Stimulated activated CD4-positive, alpha-beta T cell treated with anti-CD3 and anti-CD28 coated beads, Interleukin-2, amount 100 ng/mL, for 48 hours (primary cell): ENCODE data around the gene SLC3A2.

Experiments
- DNase-seq, 2 donors: peaks; one replicate each; pipeline ENCODE4 v3.0.0-alpha.2; 2020

SLC3A2 gene

DNA sequence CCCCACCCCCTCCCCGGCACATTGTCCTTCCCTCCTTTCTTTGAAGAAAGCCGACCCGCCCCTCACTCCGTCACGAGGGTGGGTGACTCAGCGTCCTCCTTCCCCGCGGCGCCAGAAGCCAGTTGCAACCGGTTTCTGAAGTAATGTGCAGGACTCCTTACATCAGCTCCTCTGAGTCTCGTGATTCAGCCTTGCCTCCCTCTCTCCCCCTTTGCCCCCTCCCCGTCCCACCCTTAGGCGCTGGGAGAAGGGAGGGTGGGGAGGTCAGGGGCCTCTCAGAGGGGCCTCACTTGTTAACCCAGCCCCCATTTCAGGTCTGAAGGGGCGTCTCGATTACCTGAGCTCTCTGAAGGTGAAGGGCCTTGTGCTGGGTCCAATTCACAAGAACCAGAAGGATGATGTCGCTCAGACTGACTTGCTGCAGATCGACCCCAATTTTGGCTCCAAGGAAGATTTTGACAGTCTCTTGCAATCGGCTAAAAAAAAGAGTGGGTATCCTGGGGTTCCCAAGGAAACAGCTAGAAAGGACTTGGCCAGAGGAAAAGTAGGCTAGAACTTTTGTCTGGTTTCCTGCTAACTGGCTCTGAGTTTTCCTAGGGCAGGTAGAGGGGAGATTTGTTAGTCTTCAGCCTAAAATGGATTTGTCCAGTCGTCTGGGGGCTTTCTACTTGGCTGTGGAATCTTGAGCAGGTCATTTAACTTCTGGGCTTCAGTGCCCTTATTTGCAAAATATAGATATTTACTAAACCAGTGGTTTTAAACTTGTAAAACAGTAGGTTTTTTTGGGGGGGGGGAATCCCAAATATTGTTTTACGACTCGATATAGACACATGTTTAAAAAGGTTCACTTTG is 1.1 kb downstream of the SLC3A2 start:
- peak; percentile 89 to 91 for DNase-seq

DNA sequence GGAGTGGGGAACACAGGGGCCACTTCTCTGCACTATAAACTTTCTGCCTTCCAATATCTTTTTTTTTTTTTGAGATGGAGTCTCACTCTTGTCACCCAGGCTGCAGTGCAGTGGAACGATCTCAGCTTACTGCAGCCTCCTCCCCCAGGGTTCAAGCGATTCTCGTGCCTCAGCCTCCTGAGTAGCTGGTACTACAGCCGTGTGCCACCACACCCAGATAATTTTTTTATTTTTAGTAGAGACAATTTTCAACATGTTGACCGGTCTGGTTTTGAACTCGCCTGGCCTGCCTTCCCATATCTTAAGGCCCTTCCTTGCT is 1.7 kb downstream of the SLC3A2 start:
- DNase-seq, result no peak

DNA sequence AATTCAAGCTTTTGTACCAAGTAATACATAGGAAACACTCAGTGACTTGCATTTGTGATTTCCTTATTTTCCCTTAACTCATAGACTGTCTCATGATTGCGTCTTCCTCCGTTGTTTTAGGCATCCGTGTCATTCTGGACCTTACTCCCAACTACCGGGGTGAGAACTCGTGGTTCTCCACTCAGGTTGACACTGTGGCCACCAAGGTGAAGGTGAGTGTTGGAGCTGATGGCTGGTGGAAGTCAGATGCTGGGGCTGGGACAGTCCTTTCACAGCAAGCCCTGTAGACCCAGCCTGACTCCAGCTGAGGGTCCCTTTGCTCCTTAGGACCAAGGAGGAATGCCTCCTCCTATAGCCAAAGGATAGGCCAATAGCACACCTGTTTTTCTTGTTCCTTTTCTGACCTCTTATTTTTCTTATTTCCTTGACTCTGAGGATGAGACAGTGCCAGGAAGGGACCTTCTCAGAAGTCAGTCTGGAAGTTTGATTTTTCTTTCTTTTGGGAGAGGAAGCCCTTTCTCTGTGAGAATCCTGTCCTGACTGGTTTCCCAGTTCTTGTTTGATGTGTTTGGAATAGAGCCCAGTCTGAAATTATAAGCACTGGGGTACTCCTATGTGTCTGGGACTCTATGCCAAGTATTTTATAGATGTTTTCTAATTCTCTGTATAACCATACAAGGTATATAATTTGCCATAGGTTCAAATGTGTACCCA is 2.2 kb downstream of the SLC3A2 start:
- no peak for DNase-seq

DNA sequence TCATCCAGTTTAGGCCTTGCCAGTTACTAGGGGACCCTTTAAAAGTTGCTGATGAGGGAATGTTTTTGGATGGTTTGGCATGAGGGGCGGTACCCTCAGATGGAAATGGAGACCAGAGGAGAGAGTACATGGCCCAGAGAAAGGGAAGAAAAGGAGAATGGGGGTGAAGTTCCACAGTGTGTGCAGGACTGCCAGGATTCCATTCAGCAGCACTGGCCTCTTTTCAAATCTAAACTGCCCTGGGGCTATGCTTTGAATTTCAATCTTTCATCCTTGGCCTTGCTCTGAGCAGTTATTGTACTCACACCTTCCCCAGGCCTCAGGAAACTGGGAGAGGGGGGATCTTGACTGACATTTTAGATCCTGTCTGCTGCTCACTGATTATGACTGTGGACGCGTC is 3.0 kb downstream of the SLC3A2 start:
- no peak for DNase-seq

DNA sequence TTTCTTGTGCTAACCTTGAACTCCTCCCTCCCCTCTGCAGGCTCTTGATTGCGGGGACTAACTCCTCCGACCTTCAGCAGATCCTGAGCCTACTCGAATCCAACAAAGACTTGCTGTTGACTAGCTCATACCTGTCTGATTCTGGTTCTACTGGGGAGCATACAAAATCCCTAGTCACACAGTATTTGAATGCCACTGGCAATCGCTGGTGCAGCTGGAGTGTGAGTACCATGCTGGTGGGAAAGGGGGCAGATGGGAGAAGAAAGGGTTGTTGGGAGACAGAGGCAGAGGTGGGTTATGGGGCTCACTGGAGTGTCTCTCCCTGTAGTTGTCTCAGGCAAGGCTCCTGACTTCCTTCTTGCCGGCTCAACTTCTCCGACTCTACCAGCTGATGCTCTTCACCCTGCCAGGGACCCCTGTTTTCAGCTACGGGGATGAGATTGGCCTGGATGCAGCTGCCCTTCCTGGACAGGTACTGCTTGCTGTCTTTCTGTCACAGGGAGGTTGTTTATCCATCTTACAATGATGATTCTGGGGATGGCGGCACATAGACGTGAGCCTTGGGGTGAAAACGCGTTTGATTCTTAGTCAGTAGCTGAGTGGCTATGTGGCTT is 4.5 kb downstream of the SLC3A2 start:
- DNase-seq, result no peak

DNA sequence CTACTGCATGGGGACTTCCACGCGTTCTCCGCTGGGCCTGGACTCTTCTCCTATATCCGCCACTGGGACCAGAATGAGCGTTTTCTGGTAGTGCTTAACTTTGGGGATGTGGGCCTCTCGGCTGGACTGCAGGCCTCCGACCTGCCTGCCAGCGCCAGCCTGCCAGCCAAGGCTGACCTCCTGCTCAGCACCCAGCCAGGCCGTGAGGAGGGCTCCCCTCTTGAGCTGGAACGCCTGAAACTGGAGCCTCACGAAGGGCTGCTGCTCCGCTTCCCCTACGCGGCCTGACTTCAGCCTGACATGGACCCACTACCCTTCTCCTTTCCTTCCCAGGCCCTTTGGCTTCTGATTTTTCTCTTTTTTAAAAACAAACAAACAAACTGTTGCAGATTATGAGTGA is 7.7 kb downstream of the SLC3A2 start:
- no peak for DNase-seq

DNA sequence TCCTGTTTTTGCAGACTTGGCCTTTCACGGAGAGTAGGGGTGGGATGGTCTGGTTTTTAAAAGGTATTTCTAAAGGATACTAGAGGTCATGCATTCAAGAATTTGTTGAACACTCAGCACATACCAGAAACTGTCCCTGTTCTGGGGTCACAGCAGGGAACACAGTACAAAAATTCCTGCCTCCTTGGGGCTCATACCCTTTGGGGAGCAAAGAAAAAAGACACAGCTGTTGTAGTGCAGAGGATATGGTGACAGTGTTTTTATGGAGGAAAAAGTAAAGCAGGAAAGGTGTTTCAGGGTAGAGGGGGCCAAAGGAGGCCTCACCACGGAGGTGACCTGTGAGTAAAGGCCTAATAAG is 8.4 kb downstream of the SLC3A2 start:
- DNase-seq, result no peak

DNA sequence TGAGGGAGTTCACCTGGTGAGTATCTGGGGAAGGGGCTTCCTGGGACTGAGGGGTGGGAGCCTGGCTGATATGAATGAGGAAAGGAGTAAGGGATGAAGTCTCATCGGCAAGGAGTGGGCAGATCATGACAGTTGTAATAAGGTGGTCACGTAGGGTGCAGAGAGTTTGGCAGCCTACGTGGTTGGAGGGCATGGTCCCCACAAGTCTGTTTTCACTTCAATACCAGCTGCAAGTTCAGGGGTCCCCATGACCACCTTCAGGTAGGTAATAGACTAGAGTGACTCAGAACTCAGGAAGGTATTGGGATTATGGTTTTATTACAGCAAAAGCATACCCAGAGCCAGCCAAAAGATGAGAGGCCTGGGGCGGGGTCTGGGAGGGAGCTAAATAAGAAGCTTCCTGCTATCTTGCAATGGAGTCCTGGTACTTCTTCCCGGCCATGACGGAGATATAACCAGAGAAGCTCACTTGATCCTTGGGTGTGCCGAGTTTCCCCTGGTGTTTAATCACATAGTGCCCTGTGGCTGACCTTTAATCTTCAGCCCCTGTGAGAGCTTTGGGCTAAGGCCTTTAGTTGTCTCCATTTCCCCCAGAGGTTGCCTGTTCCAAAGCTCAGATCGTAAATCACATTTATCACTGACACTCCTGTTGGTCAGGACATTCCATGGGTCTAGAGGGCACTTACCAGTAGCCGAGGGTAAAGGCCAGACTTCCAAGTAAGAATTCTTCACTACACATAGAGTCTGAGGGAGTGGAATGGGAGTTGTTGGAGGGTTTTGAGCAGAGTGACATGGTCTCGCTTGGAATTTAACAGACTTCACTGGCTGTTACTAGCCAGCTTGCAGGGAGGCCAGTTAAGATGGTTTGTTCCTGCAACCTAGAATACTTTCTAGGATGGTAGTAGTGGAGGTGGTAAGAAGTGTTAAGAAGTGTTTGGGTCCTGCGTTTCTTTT is 9.1 kb downstream of the SLC3A2 start:
- DNase-seq, result no peak

DNA sequence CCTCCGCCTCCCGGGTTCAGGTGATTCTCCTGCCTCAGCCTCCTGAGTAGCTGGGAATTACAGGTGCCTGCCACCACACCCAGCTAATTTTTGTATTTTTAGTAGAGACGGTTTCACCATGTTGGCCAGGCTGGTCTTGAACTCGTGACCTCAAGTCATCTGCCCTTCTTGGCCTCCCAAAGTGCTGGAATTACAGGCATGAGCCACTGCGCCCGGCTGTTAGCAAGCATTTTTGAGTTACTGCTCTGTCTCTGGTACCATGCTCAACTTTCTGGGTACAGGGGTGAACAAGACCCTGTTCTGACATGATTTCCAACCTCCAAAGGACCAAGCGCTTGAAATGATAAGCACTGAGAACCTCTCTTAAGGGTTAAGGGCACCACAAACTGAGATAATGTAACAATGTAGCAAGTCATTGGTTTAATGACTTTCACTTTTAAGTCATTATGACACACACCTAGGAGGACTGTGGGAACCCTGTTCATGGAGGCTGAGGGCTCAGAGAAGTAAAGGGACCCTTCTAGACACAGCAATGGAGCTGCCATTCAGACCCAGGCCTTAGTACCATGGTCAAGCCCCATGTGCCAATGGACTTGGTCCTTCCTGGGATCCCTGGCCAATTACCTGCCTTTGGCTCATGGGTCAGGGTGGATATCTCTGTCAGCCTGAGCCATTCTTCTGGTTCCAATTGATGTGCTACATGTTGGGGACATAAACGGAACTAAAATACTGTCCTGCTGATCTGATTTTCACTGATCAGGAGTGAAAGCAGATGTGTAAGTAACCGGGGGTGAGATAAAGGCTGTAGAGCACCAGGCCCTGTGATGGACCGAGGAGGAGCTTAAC is 11.6 kb downstream of the SLC3A2 start:
- no peak for DNase-seq

DNA sequence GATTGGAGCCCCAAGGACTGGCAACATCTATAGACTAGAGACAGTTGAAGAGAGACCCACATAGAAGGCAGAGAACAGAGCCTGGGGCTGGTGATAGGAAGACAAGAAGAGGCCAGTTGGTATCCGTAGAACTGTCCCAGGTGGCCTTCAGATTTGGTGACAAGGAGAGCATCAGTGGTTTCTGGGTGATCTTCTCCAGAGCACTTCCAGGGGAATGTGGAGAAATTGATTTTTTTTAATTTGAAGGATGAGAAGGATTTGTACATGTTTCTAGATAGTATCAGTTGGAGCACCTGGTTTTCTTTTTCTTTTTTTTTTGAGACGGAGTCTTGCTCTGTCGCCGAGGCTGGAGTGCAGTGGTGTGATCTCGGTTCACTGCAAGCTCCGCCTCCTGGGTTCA is 14.8 kb downstream of the SLC3A2 start:
- no peak for DNase-seq

DNA sequence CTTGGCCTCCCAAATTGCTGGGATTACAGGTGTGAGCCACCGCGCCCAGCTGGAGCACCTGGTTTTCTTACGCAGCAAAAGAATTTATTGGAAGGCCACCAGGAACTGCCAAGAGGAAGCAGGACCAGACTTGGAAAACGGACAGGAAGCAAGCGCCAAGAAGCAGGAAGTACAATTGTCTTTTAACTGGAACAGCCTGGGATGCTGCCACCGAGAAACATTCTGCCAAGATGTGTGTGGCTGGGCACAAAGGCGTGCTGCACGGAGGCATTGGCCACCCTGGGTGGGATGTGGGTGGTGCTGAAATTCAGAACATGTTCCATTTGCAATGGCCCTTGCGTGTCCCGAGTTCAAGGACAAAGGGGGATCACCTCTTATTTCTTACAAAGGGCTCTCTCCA is 15.4 kb downstream of the SLC3A2 start:
- DNase-seq, result no peak

DNA sequence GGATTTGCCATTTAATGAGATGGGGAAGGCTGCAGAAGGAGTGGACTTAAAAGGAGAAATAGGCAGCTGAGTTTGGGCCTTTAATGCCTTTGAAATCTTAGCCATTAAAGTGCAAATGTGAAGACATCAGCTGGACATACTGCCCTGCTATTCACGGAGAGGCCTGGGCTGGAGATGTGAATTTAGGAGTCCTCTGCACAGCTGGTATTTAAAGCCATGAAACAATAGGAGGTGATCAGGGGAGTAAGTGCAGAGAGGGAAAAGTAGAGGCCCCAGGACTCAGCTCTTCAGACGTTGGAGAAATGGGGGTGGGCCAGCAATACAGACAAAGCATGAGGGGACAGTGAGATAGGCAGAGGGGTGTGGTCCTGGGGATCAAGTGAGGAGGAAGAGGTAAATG is 16.6 kb downstream of the SLC3A2 start:
- DNase-seq, result no peak

DNA sequence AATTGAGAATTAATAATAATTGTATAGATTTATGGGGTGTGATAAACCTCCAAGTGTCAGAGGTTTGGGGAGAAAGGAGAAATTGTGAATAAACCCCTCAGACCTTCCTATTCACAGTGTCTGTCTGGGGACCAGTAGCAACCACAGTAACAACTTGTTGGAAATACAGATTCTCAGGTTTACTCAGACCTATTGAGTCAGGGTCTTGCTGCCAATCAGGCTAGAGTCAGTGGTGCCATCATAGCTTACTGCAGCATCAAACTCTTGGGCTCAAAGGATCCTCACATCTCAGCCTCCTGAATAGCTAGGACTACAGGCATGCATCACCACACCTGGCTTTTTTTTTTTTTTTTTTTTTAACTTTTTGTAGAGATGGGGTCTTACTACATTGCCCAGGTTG is 17.3 kb downstream of the SLC3A2 start:
- no peak for DNase-seq

DNA sequence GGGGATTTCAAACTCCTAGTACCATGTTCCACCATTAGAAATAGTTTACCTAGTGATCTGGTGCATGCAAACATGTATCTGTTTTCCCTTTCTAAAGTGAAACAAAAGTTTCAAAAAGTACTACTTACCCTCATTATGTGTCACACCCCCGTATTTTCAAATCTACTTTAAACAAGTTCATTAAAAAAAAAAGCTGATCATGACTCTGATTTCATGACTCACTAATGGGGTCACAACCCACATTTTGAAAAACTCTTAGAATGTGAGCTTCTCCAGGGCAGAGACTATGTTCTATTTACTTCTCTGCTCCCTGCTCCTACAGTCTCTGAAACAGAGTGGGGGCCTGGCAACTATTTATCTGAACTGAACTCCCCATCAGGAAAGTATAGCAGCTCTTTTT is 22.2 kb downstream of the SLC3A2 start:
- DNase-seq, result no peak

DNA sequence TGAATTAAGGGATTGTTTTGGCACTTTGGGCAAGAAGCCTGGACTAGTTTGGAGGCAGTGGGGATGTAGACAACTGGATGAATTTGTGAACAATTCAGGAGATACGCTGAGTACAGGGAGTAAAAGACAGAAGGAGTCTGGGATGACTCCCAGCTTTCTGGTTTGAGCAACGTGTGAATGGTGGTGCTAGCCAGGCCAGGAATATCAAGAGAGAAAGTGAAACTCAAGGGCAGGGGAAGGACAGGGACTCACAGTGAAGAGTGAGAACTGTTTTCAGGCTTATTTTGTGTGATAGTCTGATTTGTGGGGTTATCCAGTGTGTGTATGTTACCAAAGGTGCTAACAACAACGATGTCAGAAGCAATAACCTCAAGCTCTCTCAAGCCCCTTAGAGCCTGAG is 24.6 kb downstream of the SLC3A2 start:
- DNase-seq, result no peak

DNA sequence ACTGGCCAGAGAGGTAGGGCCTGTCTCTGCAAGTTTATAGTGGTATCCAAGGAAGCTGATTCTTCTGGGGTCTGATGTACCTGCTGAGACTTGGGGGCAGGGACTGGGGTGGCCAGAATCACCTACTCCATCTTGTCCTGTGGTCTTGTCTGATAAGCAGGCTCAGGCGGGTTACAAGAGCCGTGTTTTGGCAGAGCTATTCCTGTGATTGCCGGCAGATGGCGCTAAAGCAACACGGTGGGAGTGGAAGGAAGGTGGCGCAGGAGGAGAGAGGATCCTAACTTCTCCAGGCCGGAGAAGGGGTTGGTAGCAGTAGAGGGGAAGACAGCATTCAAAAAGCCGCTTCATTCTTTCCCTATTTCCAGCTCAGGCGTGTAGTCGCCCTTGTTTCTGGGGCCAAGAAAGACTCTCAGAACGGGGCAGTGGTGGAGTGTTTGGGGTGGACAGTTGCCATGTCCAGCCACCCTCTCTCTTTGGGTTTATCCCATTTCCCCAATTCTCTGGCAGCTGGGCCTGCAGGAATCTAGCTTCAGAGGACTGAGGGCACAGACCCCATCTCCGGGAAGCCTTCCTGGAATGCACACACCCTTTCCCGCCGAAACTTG is 25.3 kb downstream of the SLC3A2 start:
- DNase-seq, result peak; percentile 84 to 85

DNA sequence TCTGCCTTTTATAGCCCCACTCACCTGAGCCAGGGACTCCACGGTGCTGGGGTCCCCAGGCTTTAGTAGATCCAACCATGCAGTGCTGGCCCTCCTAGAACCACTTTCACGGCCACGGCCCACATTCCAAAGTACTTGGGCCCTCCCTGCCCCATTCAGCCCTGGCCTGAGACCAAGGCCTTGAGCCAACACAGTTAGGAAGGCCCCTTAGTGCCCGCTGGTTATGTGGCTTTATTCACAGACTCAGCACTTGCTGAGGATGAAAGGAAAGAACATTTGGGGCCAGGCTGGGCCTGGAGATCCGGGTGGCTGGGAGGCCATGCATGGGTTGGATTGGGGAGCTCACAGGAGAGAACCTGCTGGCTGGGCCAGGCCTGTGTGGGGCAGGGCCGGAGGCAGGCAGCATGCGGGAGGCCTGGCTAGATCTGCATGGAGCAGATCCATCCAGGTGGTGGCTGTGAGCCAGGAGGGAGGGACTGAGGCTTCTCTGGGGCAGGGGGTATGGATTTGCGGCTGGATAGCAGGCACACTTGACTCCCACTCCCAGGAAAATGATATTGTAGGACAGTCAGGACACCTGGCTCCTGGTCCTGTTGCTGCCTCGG is 27.9 kb downstream of the SLC3A2 start:
- DNase-seq, result no peak

DNA sequence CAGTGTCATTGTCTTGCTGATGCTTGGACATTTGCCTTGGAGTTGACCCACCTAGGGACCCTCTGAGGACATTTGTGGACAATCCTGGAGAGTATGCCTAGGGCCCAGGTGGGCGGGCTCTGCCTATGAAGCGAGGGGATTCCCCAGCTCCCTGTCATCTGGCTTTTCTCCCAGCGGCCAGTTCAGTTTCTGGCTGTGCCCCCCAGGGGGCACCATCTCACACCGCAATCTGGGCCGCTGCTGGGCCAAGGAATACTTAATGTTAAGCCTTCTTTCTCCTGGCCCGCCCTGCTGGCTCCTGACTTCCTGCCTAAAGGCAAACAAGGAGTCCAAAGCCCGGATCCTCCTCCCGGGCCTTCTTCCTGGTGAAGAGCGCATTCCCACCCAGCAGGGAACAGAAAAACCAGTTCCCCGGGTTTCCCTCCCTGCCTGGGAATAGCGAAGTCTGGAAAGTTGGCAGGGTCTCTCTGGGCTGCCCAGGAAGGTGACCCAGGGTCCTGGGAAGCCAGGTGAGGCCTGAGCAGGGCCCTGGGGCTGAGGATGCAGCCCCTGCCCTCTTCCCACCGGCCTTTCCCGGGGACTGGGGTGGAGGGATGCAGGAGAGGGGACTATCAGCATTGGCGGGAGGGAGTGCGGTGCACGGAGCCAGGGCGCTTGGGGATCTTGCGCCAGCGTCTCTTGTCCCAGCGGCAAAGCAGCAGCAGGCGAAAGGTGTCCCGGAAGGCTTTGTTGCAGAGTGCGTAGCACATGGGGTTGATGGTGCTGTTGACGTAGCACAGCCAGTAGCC is 28.6 kb downstream of the SLC3A2 start:
- DNase-seq, result no peak

DNA sequence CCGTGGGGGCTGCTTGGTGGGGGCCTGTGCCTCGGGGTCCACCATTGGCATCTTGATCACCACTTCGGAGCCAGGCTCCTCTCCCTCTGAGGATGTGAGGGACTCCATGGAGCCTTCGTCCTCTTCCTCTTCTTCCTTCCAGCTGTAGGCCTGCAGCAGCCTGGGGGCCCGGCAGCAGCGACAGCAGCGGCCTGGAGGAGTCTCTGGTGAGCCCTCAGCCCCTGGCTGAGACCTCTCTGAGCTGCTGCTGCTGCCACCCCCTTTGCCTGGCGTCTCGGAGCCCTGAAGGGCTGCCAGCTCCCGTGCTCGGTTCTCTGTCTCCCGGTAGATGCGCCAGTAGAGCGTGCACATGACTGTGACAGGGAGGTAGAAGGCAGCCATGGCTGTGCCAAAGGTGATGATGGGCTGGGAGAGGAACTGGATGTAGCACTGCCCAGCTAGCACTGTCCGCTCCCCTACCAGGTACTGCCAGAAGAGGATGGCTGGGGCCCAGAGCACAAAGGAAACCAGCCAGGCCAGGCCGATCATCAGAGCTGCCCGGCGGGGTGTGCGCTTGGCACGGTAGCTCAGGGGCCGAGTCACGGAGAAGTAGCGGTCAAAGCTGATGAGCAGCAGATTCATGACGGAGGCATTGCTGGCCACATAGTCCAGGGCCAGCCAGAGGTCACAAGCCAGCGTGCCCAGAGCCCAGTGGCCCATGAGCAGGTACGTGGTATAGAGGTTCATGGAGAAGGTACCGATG is 29.6 kb downstream of the SLC3A2 start:
- DNase-seq, result no peak
